ENCODE results near the gene HYI.

DNA sequence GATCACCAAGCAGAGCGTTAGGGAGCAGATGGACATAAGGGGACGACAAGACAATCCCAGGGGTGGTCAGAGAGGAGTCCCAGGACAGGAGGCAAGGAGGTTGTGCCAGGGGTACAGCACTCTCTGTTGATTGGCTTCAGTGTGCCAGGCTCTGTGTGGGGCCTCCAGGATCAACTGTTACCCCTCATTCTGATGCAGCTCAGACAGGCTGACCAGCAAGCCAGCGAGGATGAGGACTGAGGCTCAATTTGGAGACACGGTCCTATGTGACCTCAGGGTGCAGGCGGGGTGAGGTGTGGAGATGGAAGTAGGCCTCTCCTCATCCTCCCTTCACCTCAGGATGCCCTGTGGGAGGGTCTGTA is 4.0 kb downstream of the HYI start:
- TF ChIP-seq, protein P1, sequence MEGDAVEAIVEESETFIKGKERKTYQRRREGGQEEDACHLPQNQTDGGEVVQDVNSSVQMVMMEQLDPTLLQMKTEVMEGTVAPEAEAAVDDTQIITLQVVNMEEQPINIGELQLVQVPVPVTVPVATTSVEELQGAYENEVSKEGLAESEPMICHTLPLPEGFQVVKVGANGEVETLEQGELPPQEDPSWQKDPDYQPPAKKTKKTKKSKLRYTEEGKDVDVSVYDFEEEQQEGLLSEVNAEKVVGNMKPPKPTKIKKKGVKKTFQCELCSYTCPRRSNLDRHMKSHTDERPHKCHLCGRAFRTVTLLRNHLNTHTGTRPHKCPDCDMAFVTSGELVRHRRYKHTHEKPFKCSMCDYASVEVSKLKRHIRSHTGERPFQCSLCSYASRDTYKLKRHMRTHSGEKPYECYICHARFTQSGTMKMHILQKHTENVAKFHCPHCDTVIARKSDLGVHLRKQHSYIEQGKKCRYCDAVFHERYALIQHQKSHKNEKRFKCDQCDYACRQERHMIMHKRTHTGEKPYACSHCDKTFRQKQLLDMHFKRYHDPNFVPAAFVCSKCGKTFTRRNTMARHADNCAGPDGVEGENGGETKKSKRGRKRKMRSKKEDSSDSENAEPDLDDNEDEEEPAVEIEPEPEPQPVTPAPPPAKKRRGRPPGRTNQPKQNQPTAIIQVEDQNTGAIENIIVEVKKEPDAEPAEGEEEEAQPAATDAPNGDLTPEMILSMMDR (conservative IDR thresholded peaks at IDR 0.05) = no peak
- TF ChIP-seq EZH2 (IDR thresholded peaks at IDR 0.05; ENCODE audit: low read depth) = no peak

Measured in PC-9 (cell line).